Globus pallidus (tissue), 1 donor: ENCODE data around the gene SPRR1B.
A peak's percentile ranks its signal among the peaks of the same experiment; 100 is the strongest.
"Not testable (repeated sequence)": the region's sequence is repeated elsewhere in the genome, so short reads cannot be mapped to it uniquely, and the experiment has no call there.

Experiments used
- DNase-seq: peaks from one replicate; pipeline ENCODE4 v3.0.0-alpha.2; 2015; ENCODE audit warnings: low spot score

Gene SPRR1B

GRCh38 chr1:153030895-153031294 is at the start of gene SPRR1B:
SPRR1B (plus strand) TSS chr1:153031203; CDS start chr1:153032346, 1,143 bp downstream.
- DNase-seq: no peak

DNA sequence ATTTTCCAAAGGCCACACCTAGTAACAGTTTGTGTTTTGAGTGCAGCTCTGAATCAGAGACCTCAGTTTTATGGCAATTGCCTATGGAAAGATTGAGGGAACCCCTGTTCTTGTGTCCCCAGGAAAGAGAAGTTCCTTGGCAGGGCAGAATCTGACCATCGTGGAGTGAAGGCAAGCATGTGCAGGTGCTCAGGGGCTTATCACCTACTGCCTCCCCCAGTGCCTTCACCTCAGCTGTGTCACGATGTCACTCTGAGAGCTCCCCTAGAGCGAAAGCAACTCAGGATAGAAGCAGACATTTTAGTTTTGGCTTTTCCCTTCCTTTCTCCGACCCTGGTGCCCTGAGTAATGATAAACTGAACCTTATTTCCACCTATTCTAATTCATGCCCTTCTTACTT is 48.9 kb upstream of the SPRR1B start:
- DNase-seq: no peak

DNA sequence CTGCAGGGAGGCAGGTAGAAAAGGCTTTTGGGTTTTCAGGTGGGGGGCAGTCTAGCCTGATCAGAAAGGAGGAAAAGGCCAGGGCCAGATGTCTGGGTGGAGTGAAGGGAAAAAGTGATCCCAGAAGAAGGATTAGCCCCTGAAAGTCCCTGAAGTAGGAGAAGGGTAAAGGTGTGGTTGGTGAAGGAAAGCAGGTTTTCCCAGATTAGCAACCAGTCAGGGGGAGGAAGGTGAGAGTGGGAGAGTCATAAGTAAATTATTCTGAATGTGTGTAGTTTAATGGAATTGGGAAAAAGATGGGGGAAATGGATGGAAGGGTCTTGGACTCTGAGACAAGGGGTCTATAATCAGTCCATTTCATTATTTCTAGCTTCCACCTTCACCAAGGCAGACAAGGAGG is 47.8 kb upstream of the SPRR1B start:
- no peak for DNase-seq

DNA sequence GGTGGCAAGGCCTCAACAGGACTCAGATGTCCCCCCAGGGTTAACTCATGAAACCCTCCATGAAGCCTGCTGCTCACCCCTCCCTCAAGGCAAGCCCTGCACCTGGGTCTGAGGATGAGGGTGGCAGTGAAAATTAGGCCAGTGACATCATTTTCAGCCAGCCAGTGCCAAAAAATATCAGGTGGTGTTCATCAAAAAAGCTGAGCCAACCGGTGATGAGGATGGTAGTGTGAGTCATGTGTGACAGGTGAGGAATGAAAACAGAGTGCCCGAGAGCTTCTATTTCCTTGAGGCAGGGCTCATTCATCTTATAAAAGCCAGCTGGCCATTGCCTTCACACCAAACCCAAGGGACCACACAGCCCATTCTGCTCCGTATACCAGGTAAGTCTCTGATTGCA is 47.3 kb upstream of the SPRR1B start, which contains the start of gene SPRR1A:
TSS of gene SPRR1A (plus strand) at position 339 of the 400 bp plus-strand sequence. CDS start 1,150 bp downstream, outside the sequence.
- DNase-seq: no peak

DNA sequence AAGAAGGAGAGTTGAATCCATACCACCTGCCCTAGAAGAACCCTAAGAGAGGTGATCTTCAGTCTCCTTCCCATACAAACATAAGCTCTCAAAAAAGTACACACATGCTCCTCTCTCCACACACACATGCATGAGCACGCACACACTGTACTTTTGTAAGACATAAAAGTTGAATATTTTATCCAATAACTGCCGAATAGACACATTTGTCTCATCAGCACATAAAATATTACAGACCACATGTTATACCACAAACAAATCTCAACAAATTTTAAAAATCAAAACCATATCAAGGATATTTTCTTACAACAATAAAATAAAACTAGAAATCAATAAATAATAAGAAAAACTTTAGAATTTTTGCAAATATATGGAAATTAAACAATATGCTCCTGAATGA is 44.4 kb upstream of the SPRR1B start:
- DNase-seq: no peak

DNA sequence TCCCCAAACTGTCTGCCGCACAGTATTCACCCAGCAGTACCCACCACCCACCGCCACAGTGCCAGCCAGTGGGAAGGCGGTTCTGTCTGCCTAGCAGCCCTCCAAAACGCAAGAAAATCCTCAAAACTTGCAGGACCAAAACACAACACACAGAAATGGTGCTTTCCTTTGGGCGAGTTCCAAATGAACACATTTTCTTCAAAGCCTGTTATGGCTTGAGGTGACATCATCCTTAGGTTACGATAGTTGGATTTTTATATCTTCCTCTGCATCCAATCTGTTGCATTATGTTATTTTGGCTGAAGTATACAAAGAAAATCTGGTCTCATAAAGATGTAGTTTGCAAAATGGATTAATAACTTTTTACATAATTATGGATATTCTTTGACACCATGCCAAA is 37.8 kb upstream of the SPRR1B start:
- DNase-seq: no peak

DNA sequence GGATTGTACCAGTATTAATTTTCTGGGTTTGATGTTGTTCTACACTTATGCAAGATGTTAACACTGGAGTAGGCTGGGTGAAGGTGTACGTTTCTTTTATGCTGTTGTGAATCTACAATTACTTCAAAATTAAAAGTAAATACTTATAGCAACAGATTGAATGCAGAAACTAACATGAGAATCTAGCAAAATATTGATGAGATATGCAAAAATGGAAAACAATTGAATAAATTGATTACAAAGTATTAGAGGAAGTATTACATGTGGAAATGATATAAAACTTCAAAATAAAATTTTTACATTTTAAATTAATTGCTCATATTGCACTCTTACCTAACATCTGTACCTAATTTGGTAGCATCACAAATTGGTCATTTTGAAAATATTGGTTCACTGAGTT is 35.2 kb upstream of the SPRR1B start:
- no peak for DNase-seq

DNA sequence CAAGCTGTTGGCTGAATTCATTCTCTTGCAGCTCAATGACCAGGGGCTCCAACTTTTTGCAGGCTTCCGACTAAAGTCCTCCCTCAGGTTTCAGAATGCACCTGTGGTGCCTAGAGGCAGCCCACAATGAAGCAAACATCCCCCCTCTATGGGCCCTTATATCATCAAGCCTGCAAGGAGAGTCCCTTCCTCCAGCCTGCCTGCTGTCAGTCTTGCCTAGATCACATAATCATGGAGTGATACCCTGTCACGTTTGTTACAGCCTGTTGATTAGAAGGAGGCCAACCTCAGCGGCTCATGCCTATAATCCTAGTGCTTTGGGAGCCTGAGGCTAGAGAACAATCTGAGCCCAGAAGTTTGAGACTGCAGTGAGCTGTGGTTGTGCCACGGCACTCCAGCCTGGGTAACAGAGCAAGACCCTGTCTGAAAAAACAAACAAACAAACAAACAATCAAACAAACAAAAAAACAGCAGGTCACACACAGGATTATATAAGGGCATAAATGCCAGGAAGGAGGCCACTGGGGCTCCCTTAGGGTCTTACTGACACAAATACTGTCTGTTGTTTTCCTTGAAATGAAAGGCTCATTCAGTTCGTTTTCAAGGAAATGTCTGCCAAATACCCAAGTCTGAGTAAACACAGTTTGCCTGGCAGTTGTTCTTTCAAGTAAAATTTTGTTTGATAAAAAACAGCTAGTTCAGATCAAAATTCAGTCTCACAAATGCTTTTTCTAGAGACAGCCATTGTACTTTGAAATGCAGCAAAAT is 34.2 kb upstream of the SPRR1B start:
- peak; percentile 69 for DNase-seq

DNA sequence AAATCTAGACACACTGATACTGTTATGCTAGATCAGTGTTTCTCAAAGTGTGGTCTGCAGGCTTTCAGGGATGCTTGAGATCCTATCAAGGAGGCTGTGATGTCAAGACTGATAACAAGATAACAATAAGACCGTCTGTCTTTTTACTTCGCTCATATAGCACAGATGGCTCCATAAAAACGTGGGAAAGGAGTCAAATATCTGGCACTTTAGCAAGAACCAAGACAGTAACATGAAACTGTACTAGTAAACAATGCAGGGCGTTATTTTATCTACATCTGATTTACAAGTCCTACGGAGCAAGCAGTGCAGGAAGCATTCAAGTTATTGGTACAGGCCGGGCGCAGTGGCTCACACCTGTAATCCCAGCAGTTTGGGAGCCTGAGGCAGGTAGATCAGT is 33.1 kb upstream of the SPRR1B start:
- no peak for DNase-seq

- DNase-seq: no peak
Observed at GRCh38 chr1:152998476-152998875, 32.5 kb upstream of the SPRR1B start.

GRCh38 chr1:152999818-153000217 is 31.2 kb upstream of the SPRR1B start:
- no peak for DNase-seq

- DNase-seq: no peak
Observed at GRCh38 chr1:153000294-153000693, 30.7 kb upstream of the SPRR1B start.

GRCh38 chr1:153001382-153001781 is 29.6 kb upstream of the SPRR1B start, which contains the start of gene SPRR3:
SPRR3 (plus strand) TSS chr1:153001749; CDS start chr1:153003021, 1,272 bp downstream.
- DNase-seq: no peak

- not testable (repeated sequence) for DNase-seq
Observed at GRCh38 chr1:153011235-153011758, 19.7 kb upstream of the SPRR1B start.

DNA sequence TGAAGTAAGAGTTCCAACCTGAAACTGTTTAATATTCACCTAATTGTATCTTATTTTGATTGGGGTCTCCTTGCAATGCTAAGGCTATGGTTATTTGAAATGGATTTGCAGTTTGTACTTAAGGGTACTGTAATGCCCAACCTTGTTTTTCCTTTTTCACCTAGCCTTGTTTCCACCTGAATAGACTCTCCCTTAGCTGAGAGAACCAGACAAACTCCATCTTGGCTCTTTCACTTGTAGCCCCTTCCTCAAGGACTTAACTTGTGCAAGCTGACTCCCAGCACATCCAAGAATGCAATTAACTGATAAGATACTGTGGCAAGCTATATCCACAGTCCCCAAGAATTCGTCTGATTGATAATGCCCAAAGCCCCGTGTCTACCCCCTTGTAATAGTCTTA is 9.2 kb upstream of the SPRR1B start:
- DNase-seq: not testable (repeated sequence)

DNA sequence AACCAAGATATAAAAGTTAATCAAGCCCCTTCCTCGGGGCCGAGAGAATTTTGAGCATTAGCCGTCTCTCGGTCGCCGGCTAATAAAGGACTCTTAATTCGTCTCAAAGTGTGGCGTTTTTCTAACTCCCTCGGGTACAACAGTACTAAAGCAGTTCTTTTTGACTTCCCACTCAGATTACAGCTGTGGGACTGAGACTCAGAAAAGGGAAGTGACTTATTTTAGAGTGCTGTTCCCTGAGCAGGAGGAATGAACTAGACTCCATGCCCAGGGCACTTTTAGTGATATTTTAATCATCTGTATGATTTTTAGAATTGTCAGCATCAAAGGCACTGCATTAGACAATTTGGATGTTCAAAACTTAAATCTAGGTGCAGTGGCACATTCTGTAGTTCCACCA is 8.7 kb upstream of the SPRR1B start:
- DNase-seq: not testable (repeated sequence)

- DNase-seq: no peak
Observed at GRCh38 chr1:153023109-153023508, 7.9 kb upstream of the SPRR1B start.

DNA sequence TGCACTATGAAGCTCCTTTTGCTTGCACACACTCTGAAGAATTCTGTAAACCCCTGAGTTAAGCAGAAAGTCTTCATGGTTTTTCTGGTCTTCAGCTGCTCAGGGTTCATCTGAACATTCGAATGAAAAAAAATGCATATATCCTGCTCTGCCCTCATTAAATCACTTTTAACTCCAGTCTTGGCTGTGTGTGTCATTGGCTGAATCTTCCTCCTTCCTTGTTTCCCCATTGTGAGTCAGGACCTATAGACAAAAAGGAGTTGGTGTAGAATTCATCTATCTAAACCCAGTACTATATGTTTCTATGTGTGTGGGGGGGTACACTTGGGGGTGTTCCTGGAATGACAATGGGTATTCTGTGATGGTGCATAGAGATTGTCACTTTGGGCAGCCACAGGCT is 6.6 kb upstream of the SPRR1B start:
- no peak for DNase-seq

GRCh38 chr1:153025797-153026196 is 5.2 kb upstream of the SPRR1B start:
- DNase-seq: no peak

GRCh38 chr1:153028766-153029165 is 2.2 kb upstream of the SPRR1B start:
- DNase-seq: no peak

DNA sequence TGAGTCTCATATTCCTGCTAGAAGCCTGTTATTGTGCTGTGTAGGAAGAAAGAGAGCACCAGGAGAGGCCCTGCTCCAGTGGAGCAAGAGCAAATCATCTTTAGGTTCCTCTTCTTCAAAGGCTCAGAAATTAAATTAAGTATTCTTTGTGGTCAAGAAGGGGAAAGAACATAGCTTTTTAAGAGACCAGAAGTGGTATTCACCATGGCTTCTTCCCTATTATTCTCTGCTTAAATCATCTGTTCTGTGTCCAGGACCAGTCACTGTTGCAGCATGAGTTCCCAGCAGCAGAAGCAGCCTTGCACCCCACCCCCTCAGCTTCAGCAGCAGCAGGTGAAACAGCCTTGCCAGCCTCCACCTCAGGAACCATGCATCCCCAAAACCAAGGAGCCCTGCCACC is 1.1 kb downstream of the SPRR1B start:
- DNase-seq: no peak

DNA sequence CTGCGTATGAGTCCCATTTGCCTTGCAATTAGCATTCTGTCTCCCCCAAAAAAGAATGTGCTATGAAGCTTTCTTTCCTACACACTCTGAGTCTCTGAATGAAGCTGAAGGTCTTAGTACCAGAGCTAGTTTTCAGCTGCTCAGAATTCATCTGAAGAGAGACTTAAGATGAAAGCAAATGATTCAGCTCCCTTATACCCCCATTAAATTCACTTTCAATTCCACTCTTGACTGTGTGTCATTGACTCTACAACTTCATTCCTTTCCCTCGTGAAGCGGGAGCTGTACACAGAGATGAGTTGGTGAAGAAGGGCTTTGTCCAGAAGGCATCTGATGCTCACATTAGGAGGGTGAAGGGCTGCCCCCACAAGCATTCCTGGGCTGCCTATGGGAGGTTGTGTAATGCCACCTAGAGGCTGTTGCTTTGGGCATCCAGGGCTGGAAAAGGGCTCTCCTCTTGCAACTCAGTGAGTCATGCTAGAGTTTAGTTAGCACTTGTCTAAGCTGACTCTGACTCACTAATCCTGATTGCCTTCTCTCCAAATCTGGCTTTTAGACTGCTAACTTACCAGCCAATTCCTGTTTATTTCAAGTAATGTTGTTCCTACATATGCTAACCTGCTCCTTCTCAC is 1.8 kb downstream of the SPRR1B start:
- DNase-seq: peak; percentile 49

- DNase-seq: no peak
Observed at GRCh38 chr1:153035211-153035610, 4.2 kb downstream of the SPRR1B start.
